ENCODE measurements around the gene ASXL2.
A peak's percentile ranks its signal among the peaks of the same experiment; 100 is the strongest.
"Not testable (repeated sequence)": the region's sequence is repeated elsewhere in the genome, so short reads cannot be mapped to it uniquely, and the experiment has no call there.

The ASXL2 gene

DNA sequence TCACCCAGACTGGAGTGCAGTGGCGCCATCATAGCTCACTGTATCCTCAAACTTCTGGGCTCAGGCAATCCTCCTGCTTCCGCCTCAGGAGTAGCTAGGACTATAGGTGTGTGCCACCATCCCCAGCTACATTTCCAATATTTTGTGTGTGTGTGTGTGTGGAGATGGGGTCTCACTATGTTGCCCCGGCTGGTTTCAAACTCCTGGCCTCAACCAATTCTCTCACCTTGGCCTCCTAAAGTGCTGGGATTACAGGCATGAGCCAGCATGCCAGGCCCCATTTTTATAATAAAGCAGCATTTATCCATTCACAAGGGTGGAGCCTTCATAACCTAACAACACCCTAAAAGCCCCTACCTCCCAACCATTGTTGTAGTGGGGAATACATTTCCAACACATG lies 152.4 kb downstream of the ASXL2 start:
- no peak for DNase-seq

DNA sequence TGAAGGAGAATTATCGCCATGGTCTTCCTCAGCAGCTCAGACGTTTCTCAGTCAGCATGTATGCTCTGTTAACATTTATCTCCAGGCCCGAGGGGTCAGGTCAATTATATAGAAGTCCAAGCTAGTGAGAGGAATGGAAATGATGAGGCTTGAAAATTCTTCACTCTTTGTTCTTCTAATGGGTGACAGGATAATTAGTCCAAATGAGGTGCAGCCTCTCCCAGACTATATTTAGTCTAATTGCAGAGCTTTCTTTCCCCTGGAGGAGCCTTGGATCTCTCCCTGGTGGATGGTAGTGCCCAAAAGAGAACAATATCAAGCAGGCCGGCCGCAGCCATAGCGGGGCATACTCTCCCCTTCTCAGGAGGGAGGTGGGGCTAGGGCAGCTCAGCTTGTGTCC lies 153.5 kb downstream of the ASXL2 start:
- DNase-seq, result no peak

DNA sequence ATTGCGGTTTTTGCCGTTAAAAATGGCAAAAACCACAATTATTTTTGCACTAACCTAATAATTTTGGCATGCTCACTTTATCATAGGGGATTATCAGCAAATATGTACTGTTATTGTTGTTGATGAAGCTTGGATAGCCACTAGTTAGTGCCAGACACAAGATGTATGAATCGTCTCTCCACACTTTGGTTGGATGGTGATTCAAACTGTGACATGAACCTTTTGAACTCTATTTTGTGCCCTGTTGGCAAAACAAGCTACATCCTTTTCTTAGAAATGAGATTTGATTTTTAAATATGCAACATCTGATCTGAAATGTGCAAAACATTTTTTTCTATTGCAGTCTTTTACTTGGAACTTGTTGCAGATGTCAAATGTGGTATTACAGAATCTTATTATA lies 156.1 kb downstream of the ASXL2 start:
- no peak for DNase-seq

DNA sequence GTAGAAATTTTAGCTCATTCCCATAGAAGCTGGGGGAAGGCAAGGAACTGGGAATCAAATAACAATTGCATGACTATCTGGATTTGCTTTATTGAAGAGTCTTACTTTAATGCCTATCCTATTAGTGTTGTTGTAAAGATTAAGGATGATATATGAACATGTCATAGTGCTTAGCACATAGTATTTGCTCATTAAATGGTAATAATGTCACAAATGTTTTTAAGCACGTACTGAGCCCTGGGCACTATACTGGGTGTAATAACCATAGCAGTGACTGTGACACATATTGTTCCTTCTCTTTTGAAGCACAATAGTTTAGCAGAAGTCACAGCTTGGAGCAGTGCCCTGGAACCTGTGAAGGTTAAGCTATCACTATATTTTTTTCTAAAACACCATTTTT lies 157.7 kb downstream of the ASXL2 start:
- peak; percentile 22 for DNase-seq

DNA sequence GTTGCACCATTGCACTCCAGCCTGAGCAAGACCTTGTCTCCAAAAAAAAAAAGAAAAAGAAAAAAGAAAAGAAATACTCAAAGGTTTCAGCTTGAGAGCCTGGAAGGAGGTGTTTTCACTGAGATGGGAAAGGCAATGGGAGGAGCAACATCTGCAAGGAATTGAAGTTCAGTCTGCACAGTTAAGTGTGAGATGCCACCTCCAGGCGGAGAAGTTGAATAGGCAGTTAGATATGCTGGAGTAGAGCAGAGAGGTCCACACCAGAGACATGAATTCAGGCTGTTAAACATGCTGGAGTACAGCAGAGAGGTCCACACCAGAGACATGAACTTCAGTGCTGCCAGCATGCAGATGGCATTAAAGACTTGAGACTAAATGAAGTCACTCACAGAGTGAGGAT lies 163.5 kb downstream of the ASXL2 start:
- DNase-seq, result peak; percentile 14

DNA sequence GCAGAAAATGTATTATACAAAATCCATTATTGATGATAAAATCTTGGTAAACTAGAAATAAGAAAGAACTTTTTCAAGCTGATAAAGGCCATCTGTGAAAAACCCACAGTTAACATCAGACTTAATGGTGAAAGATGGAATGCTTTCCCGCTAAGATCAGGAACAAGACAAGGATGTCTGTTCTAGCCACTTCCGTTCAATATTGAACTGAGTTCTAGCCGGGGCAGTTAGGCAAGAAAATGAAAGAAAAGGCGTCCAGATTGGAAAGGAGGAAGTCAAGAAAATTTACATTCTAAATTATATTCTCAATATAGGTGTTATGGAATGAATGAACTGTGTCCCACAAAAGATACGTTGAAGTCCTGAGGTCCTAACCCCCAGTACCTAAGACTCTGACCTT lies 165.8 kb downstream of the ASXL2 start:
- no peak for DNase-seq

DNA sequence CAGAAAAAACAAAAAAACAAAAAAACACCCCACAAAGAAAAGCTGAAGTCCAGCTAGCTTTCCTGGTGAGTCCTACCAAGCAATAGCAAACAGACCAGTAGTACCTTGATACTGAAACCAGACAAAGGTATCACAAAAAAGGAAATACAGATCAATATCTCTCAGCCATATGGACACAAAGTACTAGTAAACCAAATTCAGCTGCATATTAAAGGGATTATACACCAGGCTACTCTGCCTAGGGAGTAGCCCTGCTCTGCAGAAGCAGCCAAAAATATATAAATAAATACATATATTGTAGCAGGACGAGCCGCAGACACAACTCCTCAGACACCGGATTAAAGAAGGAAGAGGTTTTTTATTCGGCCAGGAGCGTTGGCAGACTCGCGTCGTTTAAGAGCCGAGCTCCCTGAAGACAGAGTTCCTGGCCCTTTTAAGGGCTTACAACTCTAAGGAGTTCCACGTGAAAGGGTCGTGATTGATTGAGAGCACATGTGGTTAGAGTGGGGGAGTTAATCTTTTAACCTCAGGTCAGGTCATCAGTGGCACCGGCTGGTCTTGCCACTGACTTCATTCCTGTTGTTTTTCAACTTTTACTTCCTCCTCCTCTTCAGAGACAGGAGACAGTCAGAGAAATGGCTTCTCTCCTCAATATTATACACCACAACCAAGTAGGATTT lies 166.5 kb downstream of the ASXL2 start:
- no peak for DNase-seq

DNA sequence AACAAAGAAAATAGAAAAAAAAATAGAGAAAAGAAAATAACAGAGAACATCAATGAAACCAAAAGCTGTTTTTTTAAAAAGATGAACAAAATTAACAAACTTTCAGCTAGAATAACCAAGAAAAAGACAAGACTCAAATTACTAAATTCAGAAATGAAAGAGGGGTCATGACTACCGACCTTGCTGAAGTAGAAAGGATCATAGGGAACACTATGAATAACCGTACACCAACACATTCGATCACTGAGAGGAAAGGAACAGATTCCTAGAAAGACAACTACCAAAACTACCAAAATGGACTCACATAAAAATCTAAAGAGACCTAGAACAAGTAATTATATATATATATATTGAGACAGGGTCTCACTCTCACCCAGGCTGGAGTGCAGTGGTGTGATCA lies 167.5 kb downstream of the ASXL2 start:
- no peak for DNase-seq

DNA sequence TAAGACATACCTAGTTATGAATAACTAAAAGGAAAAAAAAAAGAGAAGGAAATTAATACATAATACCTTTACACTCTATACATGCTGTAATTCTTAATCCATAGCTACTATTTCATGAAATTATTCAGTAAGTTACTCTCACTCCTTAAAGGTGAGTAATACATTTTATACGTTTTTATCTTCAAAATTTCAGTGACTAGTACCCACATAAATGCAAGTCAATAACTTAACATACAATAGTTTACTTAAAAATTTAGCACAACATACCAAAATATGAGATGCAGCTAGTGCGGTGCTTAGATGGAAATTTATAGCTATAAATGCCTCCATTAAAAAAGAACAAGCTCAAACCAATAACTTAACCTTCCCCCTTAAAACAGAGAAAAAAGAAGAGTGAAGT lies 168.9 kb downstream of the ASXL2 start:
- DNase-seq, result no peak

DNA sequence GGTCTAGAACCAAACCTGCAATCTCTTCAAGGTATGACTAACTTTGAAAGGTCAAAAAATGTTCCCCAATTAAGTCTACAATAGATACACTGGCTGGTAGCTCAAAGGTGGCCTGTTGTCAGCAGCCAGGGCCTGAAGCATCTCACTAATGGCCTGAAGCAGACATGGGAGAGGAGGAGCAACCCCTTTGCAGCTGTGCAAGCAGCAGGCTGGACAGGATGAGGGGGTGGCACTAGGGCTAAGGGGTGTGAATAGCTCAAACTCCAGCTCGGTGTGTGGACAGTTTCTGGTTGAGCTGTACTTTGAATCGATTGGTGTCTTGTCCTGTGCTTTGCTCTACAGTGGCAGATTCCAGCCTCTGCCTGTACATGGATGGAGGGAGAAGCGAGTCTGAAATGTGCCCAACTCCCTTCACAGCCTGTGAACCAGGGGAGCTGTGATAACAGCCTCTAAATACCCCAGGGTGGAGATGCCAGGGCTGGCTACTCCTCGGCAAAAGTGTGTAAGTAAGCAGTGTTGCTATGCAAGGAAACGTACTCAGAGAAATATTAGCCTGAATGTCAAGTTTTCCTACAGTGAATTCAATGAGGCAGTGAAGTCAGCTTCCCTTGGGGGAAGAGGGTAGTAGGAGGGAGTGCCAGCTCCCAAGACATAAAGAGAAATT lies 170.2 kb downstream of the ASXL2 start:
- no peak for DNase-seq

DNA sequence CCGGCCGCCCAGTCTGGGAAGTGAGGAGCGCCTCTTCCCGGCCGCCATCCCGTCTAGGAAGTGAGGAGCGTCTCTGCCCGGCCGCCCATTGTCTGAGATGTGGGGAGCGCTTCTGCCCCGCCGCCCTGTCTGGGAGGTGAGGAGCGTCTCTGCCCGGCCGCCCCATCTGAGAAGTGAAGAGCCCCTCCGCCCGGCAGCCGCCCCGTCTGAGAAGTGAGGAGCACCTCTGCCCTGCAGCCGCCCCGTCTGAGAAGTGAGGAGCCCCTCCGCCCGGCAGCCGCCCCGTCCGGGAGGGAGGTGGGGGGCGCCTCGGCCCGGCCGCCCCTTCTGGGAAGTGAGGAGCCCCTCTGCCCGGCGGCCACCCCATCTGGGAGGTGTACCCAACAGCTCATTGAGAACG lies 172.7 kb downstream of the ASXL2 start:
- not testable (repeated sequence) for DNase-seq

DNA sequence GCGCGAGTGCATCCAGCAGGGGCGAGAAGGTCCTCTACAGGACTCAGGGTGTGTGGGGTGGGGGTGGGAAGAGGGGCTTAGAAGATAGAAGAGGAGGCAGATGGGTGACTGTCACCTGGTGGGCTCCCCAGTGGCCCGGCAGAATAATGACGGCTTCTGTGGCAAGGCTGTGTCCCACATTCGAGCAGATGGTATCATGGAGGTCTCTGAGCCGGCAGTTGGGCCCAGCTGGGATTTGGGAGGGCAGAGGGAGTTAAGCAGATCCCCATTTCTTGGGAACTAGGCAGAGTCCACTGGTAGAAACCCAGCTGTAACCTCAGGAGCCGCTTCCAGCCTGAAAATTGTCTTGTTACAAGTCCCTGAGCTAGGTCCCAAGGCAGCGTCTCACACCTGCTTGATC lies 176.5 kb downstream of the ASXL2 start:
- no peak for DNase-seq

DNA sequence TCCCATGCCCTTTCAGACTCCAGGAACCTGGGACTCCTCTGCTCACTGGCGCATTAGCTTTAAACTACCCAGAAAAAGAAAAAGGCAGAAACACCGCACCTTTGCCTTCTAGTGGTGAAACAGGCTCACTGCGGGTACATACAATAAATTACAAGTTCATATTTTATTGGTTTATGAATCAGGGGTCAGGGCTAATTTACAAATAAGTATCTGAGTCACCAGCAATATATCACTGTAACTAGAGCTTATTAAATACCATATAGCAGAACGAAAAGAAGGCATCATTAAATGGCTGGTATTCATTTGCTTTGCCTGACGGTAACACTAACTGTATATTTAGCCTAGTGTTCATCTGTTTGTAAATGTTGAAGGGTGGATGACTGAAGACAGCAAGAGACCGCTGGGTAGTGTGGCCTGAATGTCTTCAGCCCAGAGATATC lies 178.0 kb downstream of the ASXL2 start:
- DNase-seq, result peak; percentile 90

DNA sequence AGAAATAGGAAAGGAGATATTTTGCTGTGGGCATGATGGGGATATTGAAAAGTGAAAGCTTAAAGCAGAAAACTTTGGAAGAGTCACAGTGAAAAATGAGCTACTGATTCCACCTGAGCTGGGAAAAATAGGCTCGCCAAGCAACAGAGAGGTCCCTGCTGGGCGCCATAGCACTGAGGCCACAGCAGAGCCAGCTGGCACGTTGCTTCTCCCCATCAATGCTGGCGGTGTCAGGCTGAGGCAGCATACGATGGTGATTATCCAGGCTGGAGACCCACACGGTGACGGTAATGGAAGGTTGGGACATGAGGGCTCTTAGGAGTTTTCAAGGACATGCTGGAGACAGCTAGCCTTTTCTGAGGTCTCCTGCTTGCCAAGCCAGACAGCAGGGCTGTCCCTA lies 179.1 kb downstream of the ASXL2 start:
- DNase-seq, result no peak

DNA sequence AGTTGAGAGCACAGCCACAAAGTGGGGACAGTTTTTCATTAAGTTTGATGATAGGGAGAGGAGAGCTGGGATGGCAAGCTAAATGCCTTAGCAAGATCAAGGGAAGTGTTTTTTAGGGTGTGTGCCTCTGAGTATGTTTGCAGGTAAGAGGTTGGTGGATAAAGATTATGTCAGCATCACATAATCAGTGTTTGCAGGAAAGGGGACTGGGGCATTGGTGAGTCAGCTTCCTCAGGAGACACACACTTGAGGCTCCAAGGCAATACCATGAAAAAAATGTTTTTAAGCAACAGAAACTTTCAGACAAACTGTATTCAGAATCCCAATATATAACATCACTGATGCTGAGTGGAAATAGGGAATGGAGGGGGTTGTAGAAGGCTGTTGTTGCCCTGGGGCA lies 179.5 kb downstream of the ASXL2 start:
- DNase-seq, result no peak

DNA sequence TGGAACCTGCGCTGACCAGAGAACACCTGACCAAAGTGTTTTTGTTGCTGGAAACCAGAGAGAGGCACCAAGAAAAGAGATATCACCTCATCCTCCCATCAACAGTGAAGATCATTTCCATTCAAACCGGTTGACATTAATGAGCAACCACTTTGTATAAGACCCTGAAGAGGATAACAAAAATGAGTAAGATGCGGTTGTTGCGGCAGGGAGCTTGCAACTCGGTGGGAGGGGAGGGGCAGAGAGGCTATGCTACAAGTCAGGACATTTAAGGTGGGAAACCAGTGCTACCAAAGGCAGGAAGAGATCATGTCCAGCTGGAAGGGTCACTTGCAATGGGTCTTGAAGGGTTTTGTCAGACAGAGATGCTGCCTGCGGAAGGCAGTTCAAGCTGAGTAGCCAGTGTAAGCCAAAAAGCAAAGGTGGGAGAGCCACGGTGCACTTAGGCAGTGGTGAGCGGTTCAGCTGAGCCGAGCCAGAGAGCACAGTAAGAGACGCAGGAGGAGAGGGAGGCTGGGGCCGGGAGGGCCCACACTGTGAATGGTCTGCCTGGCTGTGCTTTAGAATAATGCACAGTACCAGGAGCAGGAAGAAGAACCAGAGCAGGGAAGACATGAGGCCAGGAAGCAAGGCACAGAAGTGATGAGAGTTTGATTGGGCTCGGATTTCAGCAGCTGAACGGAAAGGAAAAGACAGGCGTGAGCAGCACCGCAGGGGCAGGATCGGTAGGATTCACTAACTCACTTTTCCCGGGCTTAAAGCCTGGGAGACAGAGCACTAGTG lies 180.5 kb downstream of the ASXL2 start:
- no peak for DNase-seq

DNA sequence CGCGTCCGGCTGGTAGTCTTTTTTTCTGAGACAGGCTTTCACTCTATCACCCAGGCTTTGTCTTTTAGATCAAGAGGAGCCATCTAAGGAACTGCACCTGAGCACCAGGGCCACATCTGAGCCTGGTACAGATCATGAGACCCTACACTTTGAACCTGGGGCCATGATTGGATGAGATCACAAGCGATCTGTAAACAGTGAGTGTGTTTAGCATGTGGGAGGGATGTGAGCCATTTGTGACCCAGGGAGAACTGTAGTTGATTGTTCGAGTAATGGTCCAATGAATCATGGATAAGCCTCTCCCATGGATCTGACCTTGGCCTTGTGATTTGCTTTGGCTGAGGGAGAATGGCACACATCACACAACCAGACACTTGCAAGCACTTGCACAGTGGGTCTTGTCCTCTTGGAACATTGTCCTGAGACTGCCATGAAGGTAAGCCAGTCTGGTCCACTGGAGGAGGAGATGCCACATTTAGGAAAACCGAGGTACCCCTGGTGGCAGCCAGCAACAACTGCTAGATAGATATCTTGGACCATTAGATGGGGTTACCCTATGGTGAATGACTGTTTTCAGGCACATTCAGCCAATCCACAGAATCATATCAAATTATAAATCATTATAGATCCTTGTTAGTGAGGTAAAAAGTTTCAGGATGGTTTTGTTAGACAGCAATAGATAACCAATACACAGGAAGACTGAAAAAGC lies 185.4 kb downstream of the ASXL2 start:
- no peak for DNase-seq

DNA sequence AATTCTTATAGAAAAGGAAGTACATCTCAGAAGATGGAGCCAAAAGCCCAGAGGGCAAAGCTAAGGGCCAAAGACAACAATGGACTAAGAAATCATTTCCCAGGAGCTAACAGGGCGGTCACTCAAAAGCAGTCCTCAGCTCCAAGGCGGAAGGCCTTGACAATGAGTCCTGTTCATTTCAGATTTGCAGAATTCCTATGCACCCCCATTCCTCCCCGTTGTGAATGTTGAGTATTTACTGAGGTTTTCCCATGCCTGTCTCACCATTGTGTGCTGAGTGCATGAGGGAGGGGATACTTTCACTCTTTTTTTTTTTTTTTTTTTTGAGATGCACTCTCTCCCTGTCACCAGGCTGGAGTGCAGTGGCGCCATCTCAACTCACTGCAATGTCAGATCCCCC lies 186.1 kb downstream of the ASXL2 start:
- no peak for DNase-seq

DNA sequence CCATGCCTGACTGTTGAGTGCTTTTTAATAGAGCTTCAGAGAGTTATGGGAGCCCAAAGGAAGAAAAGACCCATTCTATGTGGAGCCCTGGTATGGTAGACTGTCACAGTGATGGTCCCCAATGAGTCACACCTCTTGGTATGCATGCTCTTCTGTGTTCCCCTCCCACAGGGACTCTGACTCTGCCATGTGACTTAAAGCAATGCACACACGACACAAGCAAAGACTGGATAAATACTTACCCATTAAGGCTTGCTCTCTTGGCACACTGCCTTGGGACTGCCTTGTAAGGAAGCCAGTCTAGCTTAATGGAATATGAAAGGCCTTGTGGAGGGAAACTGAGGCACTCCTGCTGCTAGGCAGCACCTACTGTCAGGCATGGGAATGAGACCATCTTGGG lies 188.2 kb downstream of the ASXL2 start:
- DNase-seq, result no peak

DNA sequence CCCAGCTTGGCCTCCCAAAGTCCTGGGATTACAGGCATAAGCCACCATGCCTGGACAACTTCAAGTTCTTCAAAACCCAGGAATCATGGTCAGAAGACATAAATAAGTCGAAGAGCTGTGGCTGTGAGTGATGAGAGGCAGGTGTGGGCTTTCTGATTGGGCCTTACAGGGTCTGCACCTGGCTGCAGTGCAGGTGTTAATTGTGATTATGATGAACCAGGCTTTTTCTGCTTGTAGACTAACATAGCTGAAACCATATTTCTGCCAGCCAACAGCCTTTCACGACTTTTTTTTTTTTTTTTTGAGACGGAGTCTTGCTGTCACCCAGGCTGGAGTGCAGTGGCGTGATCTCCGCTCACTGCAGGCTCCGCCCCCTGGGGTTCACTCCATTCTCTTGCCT lies 190.1 kb downstream of the ASXL2 start:
- DNase-seq, result no peak

DNA sequence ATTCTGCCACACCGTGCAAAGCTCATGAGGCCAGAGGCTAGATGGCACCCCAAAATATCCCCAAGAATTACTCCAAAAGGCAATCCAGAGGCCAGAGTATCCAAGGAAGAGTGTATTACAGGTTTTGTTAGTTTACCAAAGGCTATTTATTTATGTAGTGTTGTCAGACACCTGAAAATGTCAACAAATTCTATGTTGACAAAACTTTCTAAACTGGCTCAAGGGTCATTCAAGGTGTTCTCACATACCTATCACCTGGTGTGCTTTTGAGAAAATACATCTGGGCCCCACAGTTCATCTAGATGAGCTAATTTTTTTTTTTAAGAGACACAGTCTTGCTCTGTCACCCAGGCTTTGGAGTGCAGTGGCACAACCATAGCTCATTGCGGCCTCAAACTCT lies 192.5 kb downstream of the ASXL2 start:
- DNase-seq, result no peak

DNA sequence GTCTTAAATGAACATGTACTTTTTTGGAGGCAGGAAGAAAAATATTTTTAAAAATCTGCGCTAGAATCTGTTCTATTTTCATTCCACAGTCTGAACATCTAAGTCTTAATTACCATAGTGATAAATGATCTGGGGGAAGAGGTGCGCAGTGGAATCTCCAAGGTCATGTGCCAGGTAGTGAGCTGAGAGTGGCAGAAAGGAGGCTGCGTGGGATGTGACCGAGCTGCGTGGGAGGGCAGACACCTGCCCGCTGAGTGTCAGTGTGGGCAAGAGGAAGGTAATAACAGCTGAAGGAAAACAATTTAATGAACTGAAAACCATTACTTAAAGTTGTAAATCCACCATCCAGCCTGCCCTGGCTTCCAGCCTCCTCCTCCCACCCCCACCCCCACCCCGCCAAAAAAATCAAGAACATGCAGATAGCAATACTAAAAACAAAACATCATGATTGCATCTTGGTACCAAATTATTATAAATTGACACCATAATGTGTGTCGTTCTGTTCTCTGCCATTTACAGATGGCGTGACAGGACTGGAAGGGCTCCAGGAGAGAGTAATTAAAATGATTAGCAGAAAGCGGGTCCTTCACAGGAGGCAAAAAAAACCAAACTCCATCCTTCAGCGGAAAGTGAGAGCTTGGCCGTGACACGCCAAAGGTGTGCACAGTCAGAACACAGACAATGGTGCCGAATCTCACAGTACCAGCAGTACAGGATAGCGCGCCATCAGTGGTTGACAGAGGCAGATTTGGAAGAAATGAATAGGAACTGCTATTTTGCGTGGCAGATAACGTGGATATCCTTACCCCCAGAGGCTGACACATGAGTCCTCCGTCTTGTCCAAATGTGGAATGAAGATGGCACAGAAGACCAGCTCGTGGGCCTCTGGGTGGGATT lies 193.5 kb downstream of the ASXL2 start:
- no peak for DNase-seq

All from HCEC 1CT (cell line).